HG02973 (cell line): ENCODE results near the gene ZNF19.

ENCODE experiments used
- ATAC-seq: cut with Tn5 transposase; IDR thresholded peaks from one replicate; pipeline ENCODE4 v1.9.1; 2021; ENCODE audit warnings: moderate library complexity; ENCODE audit not compliant: unreplicated experiment

Gene ZNF19

GRCh38 chr16:71491054-71491453 lies 1.9 kb upstream of the ZNF19 start:
- no peak for ATAC-seq

GRCh38 chr16:71490361-71490760 lies 1.2 kb upstream of the ZNF19 start:
- ATAC-seq: no peak

- peak; percentile 94 for ATAC-seq
These were observed 4.9 kb downstream of the ZNF19 start for GRCh38 chr16:71484006-71484893.

- ATAC-seq: no peak
These were observed 6.6 kb downstream of the ZNF19 start for GRCh38 chr16:71482569-71482968.

- no peak for ATAC-seq
These were observed 8.2 kb downstream of the ZNF19 start for GRCh38 chr16:71480956-71481355.

- ATAC-seq: no peak
These were observed 9.7 kb downstream of the ZNF19 start for GRCh38 chr16:71479420-71479819.

GRCh38 chr16:71476457-71477124 lies 12.5 kb downstream of the ZNF19 start:
- ATAC-seq: no peak

GRCh38 chr16:71474864-71475263 lies 14.3 kb downstream of the ZNF19 start:
- ATAC-seq: no peak

- no peak for ATAC-seq
These were observed 15.2 kb downstream of the ZNF19 start for GRCh38 chr16:71473891-71474290.

- no peak for ATAC-seq
These were observed 16.2 kb downstream of the ZNF19 start for GRCh38 chr16:71472931-71473330.

GRCh38 chr16:71472051-71472450 lies 17.1 kb downstream of the ZNF19 start:
- ATAC-seq: no peak

GRCh38 chr16:71467810-71468209 lies 21.3 kb downstream of the ZNF19 start:
- ATAC-seq: no peak

- no peak for ATAC-seq
These were observed 24.9 kb downstream of the ZNF19 start for GRCh38 chr16:71464231-71464630.

- peak; percentile 95 for ATAC-seq
These were observed 27.2 kb downstream of the ZNF19 start, which contains the start of gene ZNF23 for GRCh38 chr16:71461686-71462648. ZNF23 (minus strand) TSS chr16:71462247; CDS start chr16:71456796, 5,451 bp downstream.

- ATAC-seq: no peak
These were observed 28.2 kb downstream of the ZNF19 start for GRCh38 chr16:71460941-71461340.

GRCh38 chr16:71460236-71460635 lies 28.9 kb downstream of the ZNF19 start:
- ATAC-seq: no peak

- no peak for ATAC-seq
These were observed 29.6 kb downstream of the ZNF19 start for GRCh38 chr16:71459510-71459909.

GRCh38 chr16:71456801-71457200 lies 32.3 kb downstream of the ZNF19 start:
- no peak for ATAC-seq

GRCh38 chr16:71453036-71453435 lies 36.1 kb downstream of the ZNF19 start:
- ATAC-seq: no peak

- no peak for ATAC-seq
These were observed 40.1 kb downstream of the ZNF19 start for GRCh38 chr16:71449020-71449419.

GRCh38 chr16:71448274-71448866 lies 40.8 kb downstream of the ZNF19 start:
- ATAC-seq: no peak
